ENCODE results near the gene RTL10.

DNA sequence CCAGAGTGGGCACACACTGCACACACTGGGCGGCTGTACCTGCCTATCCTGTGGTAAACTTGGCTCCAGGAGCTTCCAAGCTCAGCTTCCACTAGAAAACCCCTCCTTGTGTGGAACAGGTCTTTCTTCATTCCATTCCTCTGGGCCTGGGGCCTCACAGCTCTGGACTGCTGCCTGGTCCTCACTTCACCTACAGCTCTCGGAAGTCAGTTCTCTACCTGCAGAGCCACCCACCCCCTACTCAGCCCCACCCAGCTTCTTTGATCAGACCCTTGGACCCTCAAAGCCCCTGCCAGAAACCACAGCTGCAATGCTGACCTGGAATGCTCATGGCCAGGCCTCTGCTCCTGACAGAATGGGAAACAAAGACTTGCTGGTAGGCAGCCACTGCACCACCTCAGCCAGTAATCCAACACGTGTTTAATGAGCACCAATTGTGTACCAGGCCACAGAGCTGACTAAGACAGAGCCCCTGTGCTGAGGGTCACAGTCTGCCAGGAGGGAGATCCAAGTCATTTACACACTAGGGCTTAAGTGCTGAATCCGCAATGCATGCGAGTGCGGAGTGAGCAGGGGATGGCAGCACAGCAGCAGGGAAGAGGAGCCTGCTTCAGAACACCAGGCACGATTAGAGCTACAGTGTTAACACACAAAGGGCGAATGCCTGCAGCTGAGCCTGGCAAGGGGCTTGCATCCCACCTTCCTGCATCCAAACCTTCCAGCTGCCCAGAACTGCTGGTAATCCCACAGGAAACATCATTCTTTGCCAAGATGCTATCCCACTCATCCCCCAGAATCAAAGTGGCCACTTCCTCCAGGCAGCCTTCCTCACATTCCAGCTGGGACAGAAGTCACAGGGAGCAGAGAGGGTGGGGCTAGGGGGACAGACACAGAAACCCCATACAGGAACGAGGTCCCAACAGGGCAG, 4.6 kb downstream of the RTL10 start:
- TF ChIP-seq, protein P1, sequence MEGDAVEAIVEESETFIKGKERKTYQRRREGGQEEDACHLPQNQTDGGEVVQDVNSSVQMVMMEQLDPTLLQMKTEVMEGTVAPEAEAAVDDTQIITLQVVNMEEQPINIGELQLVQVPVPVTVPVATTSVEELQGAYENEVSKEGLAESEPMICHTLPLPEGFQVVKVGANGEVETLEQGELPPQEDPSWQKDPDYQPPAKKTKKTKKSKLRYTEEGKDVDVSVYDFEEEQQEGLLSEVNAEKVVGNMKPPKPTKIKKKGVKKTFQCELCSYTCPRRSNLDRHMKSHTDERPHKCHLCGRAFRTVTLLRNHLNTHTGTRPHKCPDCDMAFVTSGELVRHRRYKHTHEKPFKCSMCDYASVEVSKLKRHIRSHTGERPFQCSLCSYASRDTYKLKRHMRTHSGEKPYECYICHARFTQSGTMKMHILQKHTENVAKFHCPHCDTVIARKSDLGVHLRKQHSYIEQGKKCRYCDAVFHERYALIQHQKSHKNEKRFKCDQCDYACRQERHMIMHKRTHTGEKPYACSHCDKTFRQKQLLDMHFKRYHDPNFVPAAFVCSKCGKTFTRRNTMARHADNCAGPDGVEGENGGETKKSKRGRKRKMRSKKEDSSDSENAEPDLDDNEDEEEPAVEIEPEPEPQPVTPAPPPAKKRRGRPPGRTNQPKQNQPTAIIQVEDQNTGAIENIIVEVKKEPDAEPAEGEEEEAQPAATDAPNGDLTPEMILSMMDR (IDR thresholded peaks at IDR 0.05), result no peak
- TF ChIP-seq POLR2A (IDR thresholded peaks at IDR 0.05), result no peak
